ENCODE data around the gene LHPP.
A peak's percentile ranks its signal among the peaks of the same experiment; 100 is the strongest.

LHPP gene

GRCh38 chr10:124628676-124629021 lies 167.0 kb downstream of the LHPP start:
- Histone ChIP-seq H3K4me3 (ENCODE audit: insufficient read depth in 1 of 2, low read depth in 1 of 2, low read length in 2 of 2) (no peak overlapping the region), H3K4me2 (ENCODE audit: low read length, poor library complexity, severe bottlenecking) (no peak overlapping the region), H3K18ac (ENCODE audit: low read depth in 1 of 2, low read length in 2 of 2) (no peak overlapping the region), H2BK15ac (ENCODE audit: low read depth, poor library complexity, severe bottlenecking) (no peak overlapping the region), H3K27me3 (ENCODE audit: control insufficient read depth in 1 of 2, insufficient read depth in 1 of 2, low read length in 2 of 2) (no peaks in the 10 kb centered on the region), H3K9ac (ENCODE audit: low read length) (no peak overlapping the region), H2AFZ (ENCODE audit: low read depth, low read length) (no peak overlapping the region), H2BK120ac (ENCODE audit: low read depth, low read length) (no peak overlapping the region), H3K9me3 (ENCODE audit: control insufficient read depth, low read length) (no peaks in the 10 kb centered on the region), H3K36me3 (ENCODE audit: control insufficient read depth in 1 of 2, insufficient read depth in 2 of 2, low read depth in 1 of 2, low read length in 2 of 2) (peaks cover 0 to 10% of the 10 kb centered on the region in 2 experiments), H3K23ac (ENCODE audit: low read length in 2 of 2) (no peak overlapping the region), H2BK5ac (ENCODE audit: low read depth, low read length, poor library complexity, severe bottlenecking) (no peak overlapping the region), H2BK12ac (ENCODE audit: low read length in 2 of 2) (no peak overlapping the region), H3K4me1 (ENCODE audit: control insufficient read depth, insufficient read depth, low read depth, low read length) (peaks cover 10% of the 10 kb centered on the region), H2AK5ac (ENCODE audit: low read length, severe bottlenecking) (no peak overlapping the region), H3K14ac (ENCODE audit: low read length in 2 of 2) (no peak overlapping the region), H4K91ac (ENCODE audit: low read length) (no peak overlapping the region), H3K79me1 (replicated peaks; ENCODE audit: low read length, poor library complexity, severe bottlenecking) (peaks cover 45% of the 10 kb centered on the region), H3K4ac (ENCODE audit: low read depth in 1 of 2, low read length in 2 of 2) (no peak overlapping the region), H3K27ac (ENCODE audit: low read length, poor library complexity, severe bottlenecking) (no peak overlapping the region), H4K8ac (ENCODE audit: low read length) (no peak overlapping the region)
- DNase-seq: no peak
- WGBS: 97% methylated on average over 8 of the region's 9 CpGs

- H3K4me1 ChIP-seq (ENCODE audit: control insufficient read depth, insufficient read depth, low read depth, low read length): peaks cover 10% of the 10 kb centered on the region
- H3K79me1 ChIP-seq (replicated peaks; ENCODE audit: low read length, poor library complexity, severe bottlenecking): peaks cover 39% of the 10 kb centered on the region
- H3K4me2 ChIP-seq (ENCODE audit: low read length, poor library complexity, severe bottlenecking): no peak overlapping the region
- no peak overlapping the region for H4K91ac ChIP-seq (ENCODE audit: low read length)
- H2AFZ ChIP-seq (ENCODE audit: low read depth, low read length): no peak overlapping the region
- H3K27me3 ChIP-seq (ENCODE audit: control insufficient read depth in 1 of 2, insufficient read depth in 1 of 2, low read length in 2 of 2): no peaks in the 10 kb centered on the region
- DNase-seq: no peak
- H3K9me3 ChIP-seq (ENCODE audit: control insufficient read depth, low read length): no peaks in the 10 kb centered on the region
- H2BK5ac ChIP-seq (ENCODE audit: low read depth, low read length, poor library complexity, severe bottlenecking): no peak overlapping the region
- no peak overlapping the region for H2BK120ac ChIP-seq (ENCODE audit: low read depth, low read length)
- H3K4ac ChIP-seq (ENCODE audit: low read depth in 1 of 2, low read length in 2 of 2): no peak overlapping the region
- H4K8ac ChIP-seq (ENCODE audit: low read length): no peak overlapping the region
- peaks cover 0 to 6% of the 10 kb centered on the region in 2 experiments for H3K36me3 ChIP-seq (ENCODE audit: control insufficient read depth in 1 of 2, insufficient read depth in 2 of 2, low read depth in 1 of 2, low read length in 2 of 2)
- no peak overlapping the region for H3K9ac ChIP-seq (ENCODE audit: low read length)
- H3K14ac ChIP-seq (ENCODE audit: low read length in 2 of 2): no peak overlapping the region
- H3K23ac ChIP-seq (ENCODE audit: low read length in 2 of 2): no peak overlapping the region
- H3K27ac ChIP-seq (ENCODE audit: low read length, poor library complexity, severe bottlenecking): no peak overlapping the region
- H2BK12ac ChIP-seq (ENCODE audit: low read length in 2 of 2): no peak overlapping the region
- H2BK15ac ChIP-seq (ENCODE audit: low read depth, poor library complexity, severe bottlenecking): no peak overlapping the region
- H3K4me3 ChIP-seq (ENCODE audit: insufficient read depth in 1 of 2, low read depth in 1 of 2, low read length in 2 of 2): no peak overlapping the region
- H3K18ac ChIP-seq (ENCODE audit: low read depth in 1 of 2, low read length in 2 of 2): no peak overlapping the region
- 76% methylated on average over 6 of the region's 6 CpGs for WGBS
- H2AK5ac ChIP-seq (ENCODE audit: low read length, severe bottlenecking): no peak overlapping the region
Observed at GRCh38 chr10:124629415-124629814, 167.8 kb downstream of the LHPP start.

- Histone ChIP-seq H3K4ac (ENCODE audit: low read depth in 1 of 2, low read length in 2 of 2) (no peak overlapping the region), H3K4me1 (ENCODE audit: control insufficient read depth, insufficient read depth, low read depth, low read length) (peaks cover 10% of the 10 kb centered on the region), H4K8ac (ENCODE audit: low read length) (no peak overlapping the region), H3K18ac (ENCODE audit: low read depth in 1 of 2, low read length in 2 of 2) (no peak overlapping the region), H2AFZ (ENCODE audit: low read depth, low read length) (no peak overlapping the region), H2BK120ac (ENCODE audit: low read depth, low read length) (no peak overlapping the region), H4K91ac (ENCODE audit: low read length) (no peak overlapping the region), H3K9me3 (ENCODE audit: control insufficient read depth, low read length) (no peaks in the 10 kb centered on the region), H3K27ac (ENCODE audit: low read length, poor library complexity, severe bottlenecking) (no peak overlapping the region), H3K4me2 (ENCODE audit: low read length, poor library complexity, severe bottlenecking) (no peak overlapping the region), H3K23ac (ENCODE audit: low read length in 2 of 2) (no peak overlapping the region), H3K9ac (ENCODE audit: low read length) (no peak overlapping the region), H2BK5ac (ENCODE audit: low read depth, low read length, poor library complexity, severe bottlenecking) (no peak overlapping the region), H2BK15ac (ENCODE audit: low read depth, poor library complexity, severe bottlenecking) (no peak overlapping the region), H3K4me3 (ENCODE audit: insufficient read depth in 1 of 2, low read depth in 1 of 2, low read length in 2 of 2) (no peak overlapping the region), H2AK5ac (ENCODE audit: low read length, severe bottlenecking) (no peak overlapping the region), H3K14ac (ENCODE audit: low read length in 2 of 2) (no peak overlapping the region), H3K36me3 (ENCODE audit: control insufficient read depth in 1 of 2, insufficient read depth in 2 of 2, low read depth in 1 of 2, low read length in 2 of 2) (peaks cover 0 to 2% of the 10 kb centered on the region in 2 experiments), H3K79me1 (replicated peaks; ENCODE audit: low read length, poor library complexity, severe bottlenecking) (peaks cover 40% of the 10 kb centered on the region), H2BK12ac (ENCODE audit: low read length in 2 of 2) (no peak overlapping the region), H3K27me3 (ENCODE audit: control insufficient read depth in 1 of 2, insufficient read depth in 1 of 2, low read length in 2 of 2) (no peaks in the 10 kb centered on the region)
- no peak for DNase-seq
- WGBS: 94% methylated on average over 6 of the region's 6 CpGs
Observed at GRCh38 chr10:124629842-124630241, 168.2 kb downstream of the LHPP start.

- WGBS: 98% methylated on average over 5 of the region's 5 CpGs
- Histone ChIP-seq H2BK5ac (ENCODE audit: low read depth, low read length, poor library complexity, severe bottlenecking) (no peak overlapping the region), H4K8ac (ENCODE audit: low read length) (no peak overlapping the region), H2BK15ac (ENCODE audit: low read depth, poor library complexity, severe bottlenecking) (no peak overlapping the region), H3K4me1 (ENCODE audit: control insufficient read depth, insufficient read depth, low read depth, low read length) (peaks cover 10% of the 10 kb centered on the region), H3K18ac (ENCODE audit: low read depth in 1 of 2, low read length in 2 of 2) (no peak overlapping the region), H2AFZ (ENCODE audit: low read depth, low read length) (no peak overlapping the region), H3K9me3 (ENCODE audit: control insufficient read depth, low read length) (no peaks in the 10 kb centered on the region), H2AK5ac (ENCODE audit: low read length, severe bottlenecking) (no peak overlapping the region), H2BK120ac (ENCODE audit: low read depth, low read length) (no peak overlapping the region), H4K91ac (ENCODE audit: low read length) (peak overlapping the region; percentile 32), H3K79me1 (replicated peaks; ENCODE audit: low read length, poor library complexity, severe bottlenecking) (peaks cover 38% of the 10 kb centered on the region), H3K9ac (ENCODE audit: low read length) (no peak overlapping the region), H3K4me2 (ENCODE audit: low read length, poor library complexity, severe bottlenecking) (no peak overlapping the region), H3K4ac (ENCODE audit: low read depth in 1 of 2, low read length in 2 of 2) (no peak overlapping the region), H2BK12ac (ENCODE audit: low read length in 2 of 2) (no peak overlapping the region), H3K4me3 (ENCODE audit: insufficient read depth in 1 of 2, low read depth in 1 of 2, low read length in 2 of 2) (no peak overlapping the region), H3K27me3 (ENCODE audit: control insufficient read depth in 1 of 2, insufficient read depth in 1 of 2, low read length in 2 of 2) (no peaks in the 10 kb centered on the region), H3K36me3 (ENCODE audit: control insufficient read depth in 1 of 2, insufficient read depth in 2 of 2, low read depth in 1 of 2, low read length in 2 of 2) (peaks cover 0 to 5% of the 10 kb centered on the region in 2 experiments), H3K14ac (ENCODE audit: low read length in 2 of 2) (no peak overlapping the region), H3K23ac (ENCODE audit: low read length in 2 of 2) (no peak overlapping the region), H3K27ac (ENCODE audit: low read length, poor library complexity, severe bottlenecking) (no peak overlapping the region)
- no peak for DNase-seq
Observed at GRCh38 chr10:124630551-124630950, 168.9 kb downstream of the LHPP start.
